ENCODE results near the gene LAD1. TPM values are rescaled to one million over a fixed set of nuclear protein-coding genes. Genes with fewer than 3 reads are reported as not detected.

LAD1 gene
- total RNA-seq, 1 donor from 2014 or later, result 91.8 TPM

DNA sequence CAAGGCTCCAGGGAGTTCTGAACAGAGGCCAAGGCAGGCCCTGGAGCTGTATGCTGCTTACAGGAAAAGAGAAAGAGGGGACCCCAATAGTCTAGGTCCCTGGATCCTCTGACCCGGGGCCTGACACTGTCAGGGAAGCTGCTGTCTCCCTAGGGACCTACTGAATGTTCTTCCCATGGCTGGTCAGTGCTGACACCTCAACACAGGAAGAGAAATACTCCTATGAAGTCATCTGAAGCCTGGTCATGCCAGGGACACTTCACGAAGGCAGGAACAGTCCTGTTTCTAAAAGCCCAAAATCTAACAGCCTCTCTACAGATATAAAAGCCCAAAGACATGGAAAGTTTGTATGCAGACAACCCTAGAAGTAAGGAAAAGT is 1.7 kb upstream of the LAD1 start:
- Histone ChIP-seq H3K27ac (no peak overlapping the region), H3K4me1 (peaks cover 26% of the 10 kb centered on the region), H3K4me3 (no peak overlapping the region), H3K9me3 (no peaks in the 10 kb centered on the region), H3K27me3 (no peaks in the 10 kb centered on the region), H3K36me3 (no peaks in the 10 kb centered on the region)
- intact Hi-C loops (cut with DNase I), result no loop called here
- TF ChIP-seq, protein P1, sequence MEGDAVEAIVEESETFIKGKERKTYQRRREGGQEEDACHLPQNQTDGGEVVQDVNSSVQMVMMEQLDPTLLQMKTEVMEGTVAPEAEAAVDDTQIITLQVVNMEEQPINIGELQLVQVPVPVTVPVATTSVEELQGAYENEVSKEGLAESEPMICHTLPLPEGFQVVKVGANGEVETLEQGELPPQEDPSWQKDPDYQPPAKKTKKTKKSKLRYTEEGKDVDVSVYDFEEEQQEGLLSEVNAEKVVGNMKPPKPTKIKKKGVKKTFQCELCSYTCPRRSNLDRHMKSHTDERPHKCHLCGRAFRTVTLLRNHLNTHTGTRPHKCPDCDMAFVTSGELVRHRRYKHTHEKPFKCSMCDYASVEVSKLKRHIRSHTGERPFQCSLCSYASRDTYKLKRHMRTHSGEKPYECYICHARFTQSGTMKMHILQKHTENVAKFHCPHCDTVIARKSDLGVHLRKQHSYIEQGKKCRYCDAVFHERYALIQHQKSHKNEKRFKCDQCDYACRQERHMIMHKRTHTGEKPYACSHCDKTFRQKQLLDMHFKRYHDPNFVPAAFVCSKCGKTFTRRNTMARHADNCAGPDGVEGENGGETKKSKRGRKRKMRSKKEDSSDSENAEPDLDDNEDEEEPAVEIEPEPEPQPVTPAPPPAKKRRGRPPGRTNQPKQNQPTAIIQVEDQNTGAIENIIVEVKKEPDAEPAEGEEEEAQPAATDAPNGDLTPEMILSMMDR (IDR thresholded peaks at IDR 0.05), result no peak
- TF ChIP-seq POLR2A (IDR thresholded peaks at IDR 0.05) (no peak), POLR2AphosphoS5 (IDR thresholded peaks at IDR 0.05; ENCODE audit: insufficient read depth in 1 of 2, low read depth in 1 of 2) (no peak)
- DNase-seq (ENCODE audit: extremely low spot score in 2 of 2), result no peak

DNA sequence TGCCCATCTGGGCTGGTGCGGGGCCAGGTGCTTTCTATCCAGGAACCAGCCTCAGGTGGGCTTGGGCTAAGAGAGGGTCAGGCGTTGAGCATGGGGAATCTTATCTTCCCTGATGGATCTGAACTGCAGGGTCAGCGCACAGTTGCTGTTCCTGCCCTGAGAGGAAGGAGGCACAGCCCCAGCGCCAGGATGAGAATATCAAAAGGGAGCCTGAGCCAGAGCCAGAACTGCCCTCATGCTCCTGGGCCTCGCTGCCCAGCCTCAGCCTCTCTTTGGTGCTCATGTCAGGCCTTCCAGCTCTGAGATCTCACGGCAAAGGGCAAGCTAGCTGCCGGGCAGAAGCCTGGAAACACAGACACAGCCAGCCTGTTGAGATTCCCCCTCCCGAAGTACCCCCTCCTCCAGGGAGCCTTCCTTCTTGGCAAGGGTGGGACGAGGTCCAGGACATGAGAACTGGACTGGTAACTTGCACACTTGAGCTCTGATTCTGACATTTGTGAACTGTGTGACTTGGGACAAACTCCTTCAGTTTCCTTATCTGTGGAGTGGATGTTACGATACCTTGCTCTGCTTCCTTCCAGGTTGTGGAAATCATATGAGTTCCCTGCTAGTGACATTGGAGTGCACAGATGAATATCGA is 1.2 kb upstream of the LAD1 start:
- no peaks in the 10 kb centered on the region for H3K27me3 ChIP-seq

DNA sequence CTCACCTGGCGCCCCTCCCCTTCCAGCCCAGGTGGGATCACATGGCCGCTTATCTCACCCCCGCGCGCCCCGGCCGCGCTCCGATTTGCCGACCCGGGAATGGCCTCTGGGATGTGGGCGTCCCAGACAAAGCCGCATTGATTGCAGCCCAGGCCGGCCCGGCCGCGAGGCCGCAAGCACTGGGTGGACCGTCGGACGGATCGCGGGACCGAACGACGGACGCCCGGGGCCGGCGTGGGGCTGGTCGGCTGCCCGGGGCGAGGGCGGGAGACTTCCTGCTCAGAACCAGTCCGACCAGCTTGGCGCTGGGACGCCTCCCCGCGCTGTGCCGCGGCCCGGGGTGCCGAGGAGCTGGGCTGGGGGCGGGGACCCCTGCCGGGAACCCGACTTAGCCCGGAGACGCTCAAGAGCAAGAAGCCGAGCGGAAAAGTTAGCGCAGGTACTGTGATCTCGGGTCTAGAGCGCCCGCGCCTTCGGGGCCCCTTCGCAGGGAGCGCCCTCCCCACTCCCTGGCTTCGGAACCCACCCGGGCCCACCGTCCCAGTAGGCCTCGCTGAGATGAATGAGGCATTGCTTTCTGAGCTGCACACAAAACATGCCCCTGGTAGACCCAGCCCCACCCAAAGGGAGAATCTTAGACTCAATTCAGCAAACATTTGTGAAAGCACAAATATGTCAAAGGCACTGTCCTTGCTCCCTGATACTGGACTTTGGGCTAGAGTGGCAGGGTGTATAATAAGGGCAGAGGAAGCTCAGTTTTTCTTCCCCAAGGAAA is 415 bp upstream of the LAD1 start:
- Histone ChIP-seq H3K27ac (peak overlapping the region; percentile 80), H3K4me1 (peaks cover 38% of the 10 kb centered on the region), H3K27me3 (no peaks in the 10 kb centered on the region), H3K4me3 (peak overlapping the region; percentile 35 to 46), H3K36me3 (no peaks in the 10 kb centered on the region), H3K9me3 (no peaks in the 10 kb centered on the region)
- intact Hi-C loops (cut with DNase I), result no loop called here
- TF ChIP-seq, protein P1 (IDR thresholded peaks at IDR 0.05), result no peak
- TF ChIP-seq POLR2AphosphoS5 (IDR thresholded peaks at IDR 0.05; ENCODE audit: insufficient read depth in 1 of 2, low read depth in 1 of 2), result peak in 1 of 2 donors; percentile 2
- DNase-seq (ENCODE audit: extremely low spot score in 2 of 2), result no peak

More for the DNA sequence above, 1.2 kb upstream of the LAD1 start:
- TF ChIP-seq, protein P1 (IDR thresholded peaks at IDR 0.05), result no peak
- TF ChIP-seq POLR2AphosphoS5 (IDR thresholded peaks at IDR 0.05; ENCODE audit: insufficient read depth in 1 of 2, low read depth in 1 of 2) (no peak), POLR2A (IDR thresholded peaks at IDR 0.05) (no peak)
- Histone ChIP-seq H3K4me1 (peaks cover 31% of the 10 kb centered on the region), H3K36me3 (no peaks in the 10 kb centered on the region), H3K9me3 (no peaks in the 10 kb centered on the region), H3K4me3 (peak overlapping the region in 1 of 2 donors; percentile 46), H3K27ac (peak overlapping the region; percentile 80)
- DNase-seq (ENCODE audit: extremely low spot score in 2 of 2), result no peak
- intact Hi-C loops (cut with DNase I), result no loop called here

DNA sequence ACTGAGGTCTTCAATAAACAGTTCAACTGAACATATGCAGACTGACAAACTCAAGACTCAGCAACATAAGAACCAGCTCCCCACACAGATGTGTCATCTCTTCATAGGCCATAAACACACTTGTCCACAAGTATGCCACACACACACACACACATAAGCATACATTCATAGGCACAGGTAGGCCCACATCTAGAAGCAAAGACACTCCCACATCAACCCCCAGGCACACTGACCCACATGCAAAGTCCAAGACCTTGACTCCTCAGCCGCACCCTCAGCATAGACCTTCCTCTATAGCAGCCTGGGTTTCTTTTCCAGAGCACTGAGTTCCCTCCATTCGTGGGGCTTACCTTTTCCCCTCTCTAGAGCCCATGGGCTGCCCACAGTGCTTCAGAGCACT is 1.4 kb downstream of the LAD1 start:
- intact Hi-C loops (cut with DNase I), result no loop called here
- no peak for DNase-seq (ENCODE audit: extremely low spot score in 2 of 2)
- peak overlapping the region; percentile 80 for H3K27ac ChIP-seq
- no peak for TF ChIP-seq POLR2A (IDR thresholded peaks at IDR 0.05)
- TF ChIP-seq, protein P1 (IDR thresholded peaks at IDR 0.05), result no peak
- no peak for TF ChIP-seq POLR2AphosphoS5 (IDR thresholded peaks at IDR 0.05; ENCODE audit: insufficient read depth in 1 of 2, low read depth in 1 of 2)
- peaks cover 32% of the 10 kb centered on the region for H3K4me1 ChIP-seq
- no peaks in the 10 kb centered on the region for H3K36me3 ChIP-seq
- H3K4me3 ChIP-seq, result peak overlapping the region; percentile 35 to 46
- no peaks in the 10 kb centered on the region for H3K9me3 ChIP-seq
- H3K27me3 ChIP-seq, result no peaks in the 10 kb centered on the region

Data from vagina (tissue), 2 donors.